Ureter (tissue), 1 donor: ENCODE data around the gene PPIL4. TPM values are rescaled to one million over a fixed set of nuclear protein-coding genes. Genes with fewer than 3 reads are reported as not detected.
"Not testable (repeated sequence)": the region's sequence is repeated elsewhere in the genome, so short reads cannot be mapped to it uniquely, and the experiment has no call there.

Experiments used
- DNase-seq: peaks from one replicate; pipeline ENCODE4 v3.0.0-alpha.2; 2020; ENCODE audit warnings: low spot score
- total RNA-seq: library from RNA; stranded (reverse); gene quantifications from one replicate; pipeline ENCODE4 v1.2.4, GENCODE V29; 2023
- donor health status: DM: yes; HTN: yes; CAD: no.

The PPIL4 gene
- total RNA-seq, 1 donor from 2014 or later, result 34.2 TPM

- no peak for DNase-seq
These were observed 11.1 kb downstream of the PPIL4 start for GRCh38 chr6:149534742-149535141.

DNA sequence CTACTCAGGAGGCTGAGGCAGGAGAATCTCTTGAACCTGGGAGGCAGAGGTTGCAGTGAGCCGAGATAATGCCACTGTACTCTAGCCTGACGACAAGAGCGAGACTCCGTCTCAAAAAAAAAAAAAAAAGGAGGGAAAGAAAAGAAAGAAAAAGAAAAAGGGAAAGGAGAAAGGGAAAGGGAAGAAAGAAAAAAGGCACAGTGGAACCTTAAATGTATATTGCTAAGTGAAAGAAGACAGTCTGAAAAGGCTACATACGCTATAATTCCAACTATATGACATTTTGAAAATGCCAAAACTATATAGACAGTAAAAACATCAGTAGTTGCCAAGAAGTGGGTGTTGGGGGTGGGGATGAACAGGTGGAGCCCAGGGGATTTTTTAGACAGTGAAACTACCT, 16.2 kb downstream of the PPIL4 start:
- no peak for DNase-seq

DNA sequence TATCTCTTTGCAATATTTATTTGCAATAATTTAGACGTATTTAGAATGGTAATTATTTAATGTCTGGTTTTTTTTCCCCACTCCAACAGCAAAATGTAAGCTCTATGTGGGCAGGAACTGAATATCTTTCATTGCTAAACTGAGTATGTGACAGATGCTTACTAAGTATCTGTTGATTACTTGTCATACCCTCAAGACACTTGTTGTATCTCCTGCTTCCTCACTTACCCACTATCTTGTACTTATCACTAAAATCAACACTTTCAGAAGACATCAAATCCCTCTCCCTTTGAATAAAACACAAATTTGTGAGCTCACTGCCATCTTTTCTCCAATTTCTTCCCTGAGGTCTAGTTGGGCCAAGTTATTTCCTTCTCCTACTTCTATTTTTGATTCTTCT, 30.3 kb downstream of the PPIL4 start:
- no peak for DNase-seq

DNA sequence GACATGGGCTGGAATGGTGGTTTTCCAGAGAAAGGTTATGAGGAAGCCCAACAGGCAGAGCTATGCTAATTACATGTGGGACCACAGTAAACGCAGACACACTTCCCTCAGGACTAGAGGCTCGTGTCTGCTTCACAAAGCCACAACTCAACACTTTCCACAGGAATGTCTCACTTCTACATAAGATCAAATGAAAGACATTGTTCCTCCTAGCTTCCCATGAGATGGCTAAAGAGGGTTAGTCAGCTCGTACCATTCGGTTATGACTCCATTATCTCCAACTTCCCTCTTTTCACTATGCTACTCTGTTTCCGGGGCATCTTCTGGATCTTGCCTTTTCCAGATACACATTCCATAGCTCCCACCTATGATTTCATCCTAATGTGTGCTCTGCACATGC, 31.9 kb downstream of the PPIL4 start:
- DNase-seq, result no peak

- no peak for DNase-seq
These were observed 34.9 kb downstream of the PPIL4 start for GRCh38 chr6:149510793-149511512.

GRCh38 chr6:149508485-149508884, 37.4 kb downstream of the PPIL4 start:
- no peak for DNase-seq

DNA sequence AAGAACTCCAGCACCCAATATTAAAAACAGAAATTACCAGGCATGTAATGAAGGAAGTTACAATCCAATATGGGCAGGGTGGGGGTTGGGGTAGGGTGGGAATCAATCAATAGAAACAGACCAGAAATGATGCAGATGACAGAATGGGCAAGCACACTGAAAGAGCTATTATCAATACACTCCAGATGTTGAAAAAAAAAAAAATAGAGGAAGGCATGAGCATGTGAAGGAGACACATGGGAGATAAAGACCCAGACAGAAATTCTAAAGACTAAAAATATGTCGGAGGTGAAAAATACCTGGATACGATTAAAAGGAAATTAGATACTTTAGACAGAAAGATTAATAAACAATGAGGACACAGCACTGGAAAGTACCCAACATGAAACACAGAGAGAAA, 42.0 kb downstream of the PPIL4 start:
- DNase-seq, result no peak

DNA sequence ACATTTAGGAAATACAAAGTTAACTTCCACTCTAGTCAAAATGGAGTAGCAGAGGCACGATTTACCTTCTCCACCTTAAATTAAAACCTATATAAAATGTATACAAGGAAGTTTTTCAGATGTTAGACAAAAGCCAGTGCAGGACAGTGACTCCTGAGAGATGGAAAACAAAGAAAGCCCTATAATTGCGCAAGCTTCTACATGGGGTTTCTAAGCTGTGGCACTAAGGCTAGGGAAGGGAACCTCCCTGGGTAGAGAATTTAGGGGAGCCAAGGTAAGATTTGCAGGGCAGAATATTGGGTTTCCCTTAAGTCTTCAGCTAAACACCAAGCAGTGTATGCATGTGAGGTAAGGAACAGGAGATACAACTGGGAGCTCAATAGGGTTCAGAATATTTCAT, 42.6 kb downstream of the PPIL4 start:
- no peak for DNase-seq

- DNase-seq, result no peak
These were observed 44.1 kb downstream of the PPIL4 start for GRCh38 chr6:149501768-149502167.

DNA sequence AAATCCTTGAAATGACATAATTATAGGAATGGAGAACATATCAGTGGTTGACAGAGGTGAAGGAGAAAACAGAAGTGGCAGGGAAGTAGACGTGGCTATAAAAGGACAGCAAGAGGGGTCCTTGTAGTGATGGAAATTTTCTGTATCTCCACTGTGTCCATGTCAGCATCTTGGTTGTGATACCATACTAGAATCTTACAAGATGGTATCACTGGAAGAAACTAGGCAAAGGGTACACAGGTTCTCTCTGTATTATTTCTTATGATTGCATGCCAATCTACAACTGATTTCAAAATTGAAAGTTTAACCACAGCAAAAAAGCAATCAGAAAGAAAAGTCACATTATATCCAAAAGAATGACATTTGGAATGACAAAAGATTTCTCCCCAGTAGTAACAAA, 44.6 kb downstream of the PPIL4 start:
- DNase-seq, result no peak

DNA sequence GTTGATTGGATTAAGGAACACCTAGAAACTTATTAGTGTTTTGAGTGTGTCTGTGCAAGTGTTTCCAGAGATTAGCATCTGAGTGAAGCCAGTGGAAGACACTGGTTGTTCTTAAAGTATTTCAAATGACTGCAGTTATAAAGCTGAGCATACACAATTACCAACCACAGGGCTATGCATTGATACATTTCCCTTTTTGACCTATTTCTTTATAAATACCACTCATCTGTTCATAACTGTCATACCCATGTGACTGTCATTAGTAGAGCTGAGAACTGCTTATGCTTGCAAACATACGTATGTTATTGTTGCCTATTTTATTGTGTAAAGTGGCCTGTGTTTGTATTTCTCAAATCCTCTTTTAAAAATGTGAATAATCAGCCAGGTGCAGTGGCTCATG, 45.7 kb downstream of the PPIL4 start:
- DNase-seq, result no peak

DNA sequence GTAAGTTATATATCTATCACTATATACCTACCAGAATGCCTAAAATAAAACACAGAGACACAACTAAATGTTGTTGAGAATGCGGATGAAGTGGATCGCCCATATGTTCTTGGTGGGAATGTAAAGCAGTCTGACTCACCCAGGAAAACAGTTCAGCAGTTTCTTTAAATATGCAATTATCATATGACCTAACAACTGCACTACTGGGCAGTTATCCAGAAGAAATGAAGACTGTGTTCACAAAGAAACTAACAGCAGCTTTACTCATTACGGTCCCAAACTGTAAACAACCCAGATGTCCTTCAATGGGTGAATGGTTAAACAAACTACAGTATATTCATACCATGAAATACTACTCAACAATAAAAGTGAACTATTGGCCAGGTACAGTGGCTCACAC, 46.8 kb downstream of the PPIL4 start:
- DNase-seq, result no peak

DNA sequence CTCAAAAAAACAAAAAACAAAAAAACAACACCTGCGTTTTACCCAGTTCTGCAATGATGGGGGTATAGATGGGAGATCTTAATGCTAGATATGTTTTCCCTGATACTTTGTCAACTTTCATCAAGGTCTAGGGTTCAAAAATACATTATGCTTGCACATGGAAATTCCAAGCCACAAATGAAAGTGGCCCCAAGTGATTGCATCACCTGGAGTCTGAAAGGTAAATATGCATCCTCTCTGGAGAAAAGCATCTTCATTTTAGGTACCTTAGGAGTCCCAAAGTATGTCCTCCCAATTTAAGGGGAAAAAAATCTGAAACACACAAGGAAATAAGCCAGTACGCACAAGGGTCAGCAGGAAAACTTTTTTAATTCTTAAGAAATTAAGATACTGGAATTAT, 48.5 kb downstream of the PPIL4 start:
- DNase-seq, result no peak

DNA sequence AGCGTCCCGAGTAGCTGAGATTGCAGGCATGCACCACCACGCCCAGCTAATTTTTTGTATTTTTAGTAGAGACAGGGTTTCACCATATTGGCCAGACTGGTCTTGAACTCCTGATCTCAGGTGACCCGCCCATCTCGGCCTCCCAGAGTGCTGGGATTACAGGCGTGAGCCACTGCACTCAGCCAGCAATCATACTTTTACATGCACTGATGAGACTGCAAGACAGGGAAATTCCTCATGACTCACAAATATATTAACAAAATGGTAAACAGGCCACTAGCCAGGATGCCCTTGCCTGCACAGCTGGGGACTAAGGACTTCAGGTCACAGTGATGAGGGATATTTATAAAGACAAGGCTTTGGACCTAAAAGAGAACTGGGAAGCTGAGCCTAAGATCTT, 49.2 kb downstream of the PPIL4 start:
- DNase-seq, result not testable (repeated sequence)

GRCh38 chr6:149495349-149496016, 50.4 kb downstream of the PPIL4 start:
- not testable (repeated sequence) for DNase-seq

DNA sequence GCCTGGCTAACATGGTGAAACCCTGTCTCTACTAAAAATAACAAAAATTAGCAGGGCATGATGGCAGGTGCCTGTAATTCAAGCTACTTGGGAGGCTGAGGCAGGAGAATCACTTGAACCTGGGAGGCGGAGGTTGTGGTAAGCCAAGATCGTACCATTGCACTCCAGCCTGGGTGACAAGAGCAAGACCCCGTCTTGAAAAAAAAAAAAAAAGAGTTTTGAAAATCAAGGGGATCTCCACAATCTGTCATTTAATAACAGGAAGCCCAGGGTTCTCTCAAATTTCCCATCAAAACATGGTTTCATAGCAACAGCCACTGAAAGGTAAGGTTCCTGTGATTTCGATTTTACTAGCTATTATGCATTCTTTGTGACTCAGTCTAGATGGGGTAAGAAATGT, 51.0 kb downstream of the PPIL4 start:
- not testable (repeated sequence) for DNase-seq

- DNase-seq, result no peak
These were observed 52.0 kb downstream of the PPIL4 start for GRCh38 chr6:149493761-149494320.

DNA sequence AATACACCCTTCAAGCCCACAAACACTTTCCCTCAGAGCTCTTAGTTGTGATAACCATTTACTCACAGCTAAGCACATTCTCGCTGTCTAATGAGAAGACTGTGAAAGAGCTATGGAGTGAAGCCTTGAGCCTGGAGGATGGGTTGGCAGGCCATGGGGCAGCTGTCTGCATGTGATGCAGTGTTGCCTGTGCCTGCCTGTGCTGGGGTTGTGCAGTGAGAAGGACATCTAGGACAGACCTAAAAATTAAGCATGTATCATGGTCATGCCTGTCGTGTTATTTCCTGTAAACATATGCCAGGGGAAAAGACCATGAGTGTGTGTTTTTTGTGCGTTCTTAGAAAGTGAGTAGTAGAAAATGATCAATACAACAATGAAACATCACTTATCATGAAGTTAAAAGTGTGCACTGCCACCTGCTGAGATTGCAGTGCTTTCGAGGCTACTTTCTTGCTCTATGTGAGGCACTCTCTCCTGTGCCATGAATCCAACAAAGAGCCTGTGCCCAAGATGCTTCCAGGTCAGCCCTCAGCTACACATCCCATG, 53.0 kb downstream of the PPIL4 start:
- DNase-seq, result no peak

DNA sequence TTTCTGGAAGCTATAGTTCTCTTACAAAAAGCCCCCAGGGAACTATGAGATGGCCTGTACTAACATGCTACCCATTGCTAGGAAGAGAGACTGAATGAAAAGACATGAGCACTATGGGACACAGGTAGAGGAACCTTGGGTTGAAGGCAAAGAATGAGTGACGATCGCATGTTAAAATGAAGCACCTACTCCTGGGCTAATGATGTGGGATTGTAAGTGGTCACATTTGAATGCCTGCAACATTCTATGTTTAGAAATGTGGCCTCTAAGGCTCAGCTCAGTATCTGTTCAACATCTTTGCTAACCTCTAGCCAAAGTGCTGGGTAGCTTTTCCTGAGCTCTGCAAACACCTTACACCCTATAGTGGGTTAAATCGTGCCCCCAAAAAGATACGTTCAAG, 55.9 kb downstream of the PPIL4 start:
- DNase-seq, result no peak

GRCh38 chr6:149488815-149489214, 57.0 kb downstream of the PPIL4 start:
- DNase-seq, result no peak

- DNase-seq, result no peak
These were observed 58.5 kb downstream of the PPIL4 start for GRCh38 chr6:149487316-149487715.

GRCh38 chr6:149484733-149485700, 60.8 kb downstream of the PPIL4 start, which contains the start of gene ZC3H12D:
Gene ZC3H12D (minus strand): TSS chr6:149485014. CDS start chr6:149474543, 10,471 bp downstream.
- DNase-seq, result no peak
